DND-41 (cell line): ENCODE results near the gene ODF2L.

Experiments used
- CTCF ChIP-seq: IDR thresholded peaks from 2 replicates; pipeline ENCODE4 v1.5.1; 2012; ENCODE audit warnings: borderline replicate concordance, low read length, moderate library complexity, mild to moderate bottlenecking; ENCODE audit not compliant: poor library complexity, severe bottlenecking; ENCODE audit errors: extremely low read depth
- EZH2 ChIP-seq: IDR thresholded peaks from 3 replicates; pipeline ENCODE4 v1.6.1; 2012; ENCODE audit warnings: borderline replicate concordance, low read depth, mild to moderate bottlenecking, moderate library complexity, low read length, inconsistent platforms; ENCODE audit not compliant: severe bottlenecking

- no peak for TF ChIP-seq CTCF
- TF ChIP-seq EZH2, result no peak
Measured at GRCh38 chr1:86421601-86422280, 25.6 kb upstream of the ODF2L start.
